Activated B cell treated with CpG ODN at 0.5 μM for 24 hours (primary cell): Measurements from ENCODE around the gene MYO9B. TPM values are rescaled to one million over a fixed set of nuclear protein-coding genes. Genes with fewer than 3 reads are reported as not detected.

Experiments used
- ATAC-seq: fragments of 200-7000 bp; cut with Tn5 transposase; one replicate; pipeline ENCODE4 v1.10.0; 2021; ENCODE audit warnings: low read depth, mild to moderate bottlenecking, moderate library complexity
- CTCF ChIA-PET: fragments of 350-600 bp; sonication (Branson Sonifier 250); formaldehyde crosslinking; loops from one replicate; lab custom pipeline; 2021; ENCODE audit warnings: antibody characterized with exemption; lab: Charles Lee
- POLR2A ChIA-PET: fragments of 350-600 bp; sonication (Branson Sonifier 250); formaldehyde crosslinking; loops from one replicate; lab custom pipeline; 2021; ENCODE audit warnings: antibody characterized with exemption; lab: Charles Lee
- DNase-seq: peaks from one replicate; pipeline ENCODE4 v3.0.0; 2022
- H3K27ac Mint-ChIP-seq: one replicate; pipeline ENCODE4 v1.8.0; 2020; ENCODE audit warnings: mixed read lengths
- H3K27me3 Mint-ChIP-seq: one replicate; pipeline ENCODE4 v1.8.0; 2021; ENCODE audit warnings: mixed read lengths
- H3K36me3 Mint-ChIP-seq: one replicate; pipeline ENCODE4 v1.8.0; 2021; ENCODE audit warnings: low read depth, mixed read lengths
- H3K4me1 Mint-ChIP-seq: one replicate; pipeline ENCODE4 v1.8.0; 2021; ENCODE audit warnings: mixed read lengths
- H3K4me3 Mint-ChIP-seq: one replicate; pipeline ENCODE4 v1.8.0; 2020; ENCODE audit warnings: mild to moderate bottlenecking, mixed read lengths
- H3K9me3 Mint-ChIP-seq: one replicate; pipeline ENCODE4 v1.8.0; 2020; ENCODE audit warnings: mixed read lengths
- intact Hi-C: fragments of 100-400 bp; cut with micrococcal nuclease; formaldehyde crosslinking; loops from one replicate; pipeline ENCODE4 v1.15.1; 2024
- total RNA-seq: library from RNA; stranded (reverse); gene quantifications from 2 replicates; pipeline ENCODE4 v1.2.3, GENCODE V29; 2022
- TF ChIP-seq, protein P1 (sequence below): fragments of 200-600 bp; IDR thresholded peaks from one replicate; pipeline ENCODE4 v1.8.0; 2022; ENCODE audit warnings: antibody characterized with exemption, mild to moderate bottlenecking

The MYO9B gene
- total RNA-seq, 1 donor from 2014 or later = 239 TPM

DNA sequence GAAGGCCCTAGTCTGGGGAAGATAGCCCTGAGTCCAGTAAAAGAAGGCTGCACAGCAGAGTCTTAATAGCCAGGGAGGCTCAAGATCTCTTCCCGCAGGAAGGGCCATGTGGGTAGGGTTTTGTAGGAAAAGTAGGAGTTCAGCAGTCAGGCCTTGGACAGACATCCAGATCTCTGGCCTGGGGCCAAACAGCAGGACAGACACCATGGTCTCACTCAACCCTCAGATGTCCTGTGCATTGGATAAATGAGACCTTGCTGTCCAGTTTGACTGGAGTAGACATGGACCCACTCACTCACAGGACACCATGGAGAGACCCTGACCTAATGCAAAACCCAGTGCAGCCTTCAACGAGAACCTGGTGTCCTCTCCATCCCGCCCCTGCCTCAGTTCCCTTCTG lies 154.3 kb downstream of the MYO9B start:
- POLR2A ChIA-PET = no interaction called here
- H3K27me3 Mint-ChIP-seq = no peaks in the 10 kb centered on the region
- TF ChIP-seq, protein P1, sequence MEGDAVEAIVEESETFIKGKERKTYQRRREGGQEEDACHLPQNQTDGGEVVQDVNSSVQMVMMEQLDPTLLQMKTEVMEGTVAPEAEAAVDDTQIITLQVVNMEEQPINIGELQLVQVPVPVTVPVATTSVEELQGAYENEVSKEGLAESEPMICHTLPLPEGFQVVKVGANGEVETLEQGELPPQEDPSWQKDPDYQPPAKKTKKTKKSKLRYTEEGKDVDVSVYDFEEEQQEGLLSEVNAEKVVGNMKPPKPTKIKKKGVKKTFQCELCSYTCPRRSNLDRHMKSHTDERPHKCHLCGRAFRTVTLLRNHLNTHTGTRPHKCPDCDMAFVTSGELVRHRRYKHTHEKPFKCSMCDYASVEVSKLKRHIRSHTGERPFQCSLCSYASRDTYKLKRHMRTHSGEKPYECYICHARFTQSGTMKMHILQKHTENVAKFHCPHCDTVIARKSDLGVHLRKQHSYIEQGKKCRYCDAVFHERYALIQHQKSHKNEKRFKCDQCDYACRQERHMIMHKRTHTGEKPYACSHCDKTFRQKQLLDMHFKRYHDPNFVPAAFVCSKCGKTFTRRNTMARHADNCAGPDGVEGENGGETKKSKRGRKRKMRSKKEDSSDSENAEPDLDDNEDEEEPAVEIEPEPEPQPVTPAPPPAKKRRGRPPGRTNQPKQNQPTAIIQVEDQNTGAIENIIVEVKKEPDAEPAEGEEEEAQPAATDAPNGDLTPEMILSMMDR = no peak

DNA sequence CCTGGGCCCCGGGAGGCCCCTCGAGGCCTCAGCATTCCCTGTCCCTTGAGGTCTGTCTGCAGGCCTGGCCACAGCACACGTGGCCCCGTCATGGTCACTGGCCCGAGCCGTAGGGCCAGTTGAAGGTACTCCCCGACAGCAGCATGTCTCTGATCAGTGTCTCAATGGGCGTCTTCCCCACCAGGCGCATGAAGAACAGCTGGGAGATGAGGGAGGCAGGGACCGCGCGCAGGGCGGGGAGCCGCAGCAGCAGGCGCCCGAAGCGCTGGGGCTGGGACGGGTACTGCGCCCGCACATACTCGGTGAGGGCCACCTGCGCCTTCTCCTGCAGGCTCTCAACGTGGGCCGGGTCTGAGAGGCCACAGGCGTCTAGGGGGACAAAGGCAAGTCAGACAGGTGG lies 156.7 kb downstream of the MYO9B start:
- intact Hi-C loops = no loop called here
- DNase-seq = no peak
- CTCF ChIA-PET = no interaction called here
- Mint-ChIP-seq H3K36me3 (peaks cover 14% of the 10 kb centered on the region), H3K27me3 (no peaks in the 10 kb centered on the region), H3K4me3 (no peak overlapping the region), H3K4me1 (peaks cover 12% of the 10 kb centered on the region), H3K9me3 (no peaks in the 10 kb centered on the region), H3K27ac (no peak overlapping the region)
- no peak for ATAC-seq
- TF ChIP-seq, protein P1 = no peak
- POLR2A ChIA-PET = no interaction called here

More for the DNA sequence above, 154.3 kb downstream of the MYO9B start:
- intact Hi-C loops = loop anchor here (5.0 kb wide), 1 partner anchor 103 kb away; no protein-coding TSS in a partner anchor
- ATAC-seq = no peak
- no peaks in the 10 kb centered on the region for H3K9me3 Mint-ChIP-seq
- H3K36me3 Mint-ChIP-seq = peaks cover 16% of the 10 kb centered on the region
- H3K4me1 Mint-ChIP-seq = peaks cover 10% of the 10 kb centered on the region
- CTCF ChIA-PET = no interaction called here
- H3K27ac Mint-ChIP-seq = peak overlapping the region; percentile 12
- DNase-seq = no peak
- H3K4me3 Mint-ChIP-seq = no peak overlapping the region

DNA sequence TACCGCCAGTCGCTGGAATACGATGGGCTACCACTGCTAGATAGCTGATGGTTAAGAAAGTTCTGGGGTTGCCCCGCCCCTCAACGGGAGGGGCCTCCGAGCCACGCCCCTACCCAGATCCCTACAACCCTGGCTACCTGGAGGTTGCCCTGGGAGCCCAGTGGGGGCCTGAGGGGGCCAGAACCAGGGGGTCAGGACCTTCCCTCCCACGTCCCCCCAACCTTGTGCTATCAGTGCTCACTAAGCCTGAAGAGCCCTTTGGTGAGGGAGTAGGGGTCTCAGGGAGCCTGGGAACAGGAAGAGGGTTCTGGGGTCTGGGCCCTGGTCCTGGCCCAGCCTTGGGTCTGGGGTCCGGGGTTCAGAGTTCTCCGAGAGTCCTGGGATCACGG lies 159.3 kb downstream of the MYO9B start:
- peaks cover 7% of the 10 kb centered on the region for H3K36me3 Mint-ChIP-seq

DNA sequence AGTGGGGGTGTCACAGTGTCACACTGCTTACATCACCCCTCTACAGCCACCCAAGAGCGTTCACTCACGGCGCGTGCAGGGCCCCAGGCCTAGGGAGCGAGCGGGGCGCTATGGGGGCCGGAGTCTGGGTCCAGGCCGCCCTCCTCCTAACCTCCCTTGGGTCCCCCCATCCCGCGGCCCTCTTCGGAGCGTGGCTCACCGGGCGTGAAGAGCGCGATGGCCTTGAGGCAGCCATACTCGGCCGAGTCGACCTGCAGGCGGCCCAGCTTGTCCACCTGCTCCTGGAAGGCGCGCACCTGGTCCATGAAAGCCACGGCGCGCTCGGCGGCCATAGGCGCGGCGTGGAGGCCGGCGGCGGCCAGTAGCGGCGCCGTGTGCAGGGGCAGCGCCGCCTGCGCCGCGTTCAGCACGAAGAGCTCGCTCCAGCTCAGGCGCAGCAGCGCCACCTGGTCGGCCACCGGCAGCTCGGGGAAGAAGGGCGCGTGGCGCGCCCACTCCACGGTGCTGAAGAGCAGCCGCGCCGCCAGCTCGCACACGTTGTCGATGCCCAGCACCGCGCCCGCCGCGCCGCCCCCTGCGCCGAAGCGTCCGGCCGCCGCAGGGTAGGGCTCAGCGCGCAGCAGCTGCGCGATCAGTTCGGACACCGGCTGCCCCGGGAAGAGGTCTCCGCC lies 159.9 kb downstream of the MYO9B start:
- TF ChIP-seq, protein P1 = no peak
- Mint-ChIP-seq H3K27ac (no peak overlapping the region), H3K4me1 (peaks cover 9% of the 10 kb centered on the region), H3K4me3 (peak overlapping the region; percentile 82), H3K27me3 (no peaks in the 10 kb centered on the region), H3K9me3 (no peaks in the 10 kb centered on the region), H3K36me3 (peaks cover 7% of the 10 kb centered on the region)
- ChIA-PET CTCF (interaction anchor here (0.6 to 2.7 kb wide), 21 partner anchors 9 to 462 kb away, joined by 3 to 10 read pairs (median 4); partner anchors contain the start of genes ANKLE1, BABAM1, HAUS8 and MYO9B), POLR2A (interaction anchor here (0.6 to 4.2 kb wide), 13 partner anchors 9 to 159 kb away, joined by 3 to 25 read pairs (median 4); partner anchors contain the start of genes NR2F6, OCEL1 and USE1)
- DNase-seq (peak; percentile 66), ATAC-seq (peak; percentile 90)
- intact Hi-C loops = loop anchor here (1.0 to 2.0 kb wide), 8 partner anchors 9 to 168 kb away; partner anchors contain the start of genes BABAM1, HAUS8, MYO9B and OCEL1

More for the DNA sequence above, 159.3 kb downstream of the MYO9B start:
- Mint-ChIP-seq H3K4me1 (peaks cover 9% of the 10 kb centered on the region), H3K27ac (no peak overlapping the region), H3K9me3 (no peaks in the 10 kb centered on the region), H3K4me3 (peak overlapping the region; percentile 82), H3K27me3 (no peaks in the 10 kb centered on the region)
- ChIA-PET CTCF (interaction anchor here (0.9 to 2.7 kb wide), 15 partner anchors 8 to 409 kb away, joined by 3 to 10 read pairs (median 4); partner anchors contain the start of genes ANKLE1, BABAM1, HAUS8 and USE1), POLR2A (interaction anchor here (0.6 to 4.2 kb wide), 10 partner anchors 8 to 616 kb away, joined by 3 to 25 read pairs (median 4); partner anchors contain the start of genes OCEL1 and USE1)
- intact Hi-C loops = loop anchor here (1.0 to 2.0 kb wide), 8 partner anchors 9 to 168 kb away; partner anchors contain the start of genes BABAM1, HAUS8, MYO9B and OCEL1
- DNase-seq = peak; percentile 61
- TF ChIP-seq, protein P1 = no peak
- ATAC-seq = peak; percentile 65
